Large intestine (tissue), 3 donors: Measurements from ENCODE around the gene LYL1. TPM values are rescaled to one million over a fixed set of nuclear protein-coding genes. Genes with fewer than 3 reads are reported as not detected.

Experiments
- DNase-seq, 2 donors: peaks; one replicate each; pipeline versions ENCODE4 v3.0.0 to v3.0.0-alpha.2; 2013
- H3K27ac ChIP-seq: one replicate; pipeline ENCODE4 v1.5.1; 2013; ENCODE audit warnings: low read length
- H3K27me3 ChIP-seq: 2 replicates; pipeline ENCODE4 v1.6.1; 2013; ENCODE audit warnings: low read length; ENCODE audit not compliant: control insufficient read depth, insufficient read depth
- H3K36me3 ChIP-seq: 2 replicates; pipeline ENCODE4 v1.6.1; 2013; ENCODE audit warnings: low read length; ENCODE audit not compliant: control insufficient read depth, insufficient read depth
- H3K4me1 ChIP-seq: one replicate; pipeline ENCODE4 v1.6.1; 2013; ENCODE audit warnings: low read length; ENCODE audit not compliant: control insufficient read depth, insufficient read depth
- H3K4me3 ChIP-seq: one replicate; pipeline ENCODE4 v1.5.1; 2013; ENCODE audit warnings: low read length
- H3K9me3 ChIP-seq: one replicate; pipeline ENCODE4 v1.6.1; 2013; ENCODE audit warnings: mild to moderate bottlenecking, low read depth, low read length, moderate library complexity; ENCODE audit not compliant: control insufficient read depth
- WGBS: methylation state at CpG from one replicate; pipeline ENCODE4 v1.1.5; 2013; ENCODE audit warnings: low lambda C conversion rate; ENCODE audit not compliant: insufficient coverage; 5-methylcytosine and 5-hydroxymethylcytosine counted together
- polyA plus RNA-seq: library from polyadenylated mRNA; unstranded; fragments of 120-200 nt; gene quantifications from one replicate; pipeline ENCODE4 v1.2.1, GENCODE V29; 2013

Gene LYL1
- polyA plus RNA-seq, 1 donor: 3.7 TPM

DNA sequence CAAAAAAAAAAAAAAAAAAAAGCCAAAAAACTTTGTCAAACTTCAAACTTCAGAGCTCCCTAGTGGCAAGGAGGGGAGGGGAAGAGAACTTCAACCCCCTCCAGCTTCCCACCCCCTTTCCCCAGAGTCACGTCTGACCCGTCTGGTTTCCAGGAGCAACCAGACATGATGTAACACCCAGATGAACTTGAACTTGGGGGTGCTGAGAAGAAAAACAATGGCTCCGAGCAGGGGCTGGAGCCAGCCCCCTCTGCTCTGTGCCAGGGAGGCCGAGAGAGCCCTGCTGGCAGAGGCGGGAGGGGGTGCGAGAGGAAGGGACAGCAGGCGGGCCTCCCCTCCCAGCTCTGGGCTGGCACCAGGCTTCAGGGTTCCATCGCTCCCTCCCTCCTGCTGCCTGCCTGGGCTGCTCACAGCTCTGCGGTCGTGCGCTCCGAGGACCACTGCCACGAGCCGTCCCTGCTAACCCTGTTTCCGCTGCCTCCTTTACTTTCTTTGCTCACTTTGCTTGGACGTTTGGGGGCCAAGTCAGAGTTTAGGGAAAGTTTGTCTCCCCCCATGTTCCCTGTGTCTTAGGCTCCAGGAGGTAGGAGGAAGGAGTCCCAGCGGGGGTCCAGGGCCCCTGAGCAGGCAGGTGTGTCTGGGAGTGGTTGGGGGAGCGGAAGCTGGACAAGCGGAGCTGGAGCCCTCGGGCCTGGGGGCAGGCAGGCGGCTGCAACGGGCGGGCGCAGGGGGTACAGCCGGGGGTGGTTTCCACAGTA, 11.1 kb downstream of the LYL1 start:
- peaks cover 25% of the 10 kb centered on the region for H3K4me1 ChIP-seq
- H3K9me3 ChIP-seq: peaks cover 9% of the 10 kb centered on the region
- peak; percentile 62 to 75 for DNase-seq
- peaks cover 4% of the 10 kb centered on the region for H3K36me3 ChIP-seq
- no CpG with 5 or more reads among the region's 25 CpGs for WGBS
- no peak overlapping the region for H3K4me3 ChIP-seq
- H3K27me3 ChIP-seq: peaks cover 57% of the 10 kb centered on the region
- H3K27ac ChIP-seq: peak overlapping the region; percentile 44

DNA sequence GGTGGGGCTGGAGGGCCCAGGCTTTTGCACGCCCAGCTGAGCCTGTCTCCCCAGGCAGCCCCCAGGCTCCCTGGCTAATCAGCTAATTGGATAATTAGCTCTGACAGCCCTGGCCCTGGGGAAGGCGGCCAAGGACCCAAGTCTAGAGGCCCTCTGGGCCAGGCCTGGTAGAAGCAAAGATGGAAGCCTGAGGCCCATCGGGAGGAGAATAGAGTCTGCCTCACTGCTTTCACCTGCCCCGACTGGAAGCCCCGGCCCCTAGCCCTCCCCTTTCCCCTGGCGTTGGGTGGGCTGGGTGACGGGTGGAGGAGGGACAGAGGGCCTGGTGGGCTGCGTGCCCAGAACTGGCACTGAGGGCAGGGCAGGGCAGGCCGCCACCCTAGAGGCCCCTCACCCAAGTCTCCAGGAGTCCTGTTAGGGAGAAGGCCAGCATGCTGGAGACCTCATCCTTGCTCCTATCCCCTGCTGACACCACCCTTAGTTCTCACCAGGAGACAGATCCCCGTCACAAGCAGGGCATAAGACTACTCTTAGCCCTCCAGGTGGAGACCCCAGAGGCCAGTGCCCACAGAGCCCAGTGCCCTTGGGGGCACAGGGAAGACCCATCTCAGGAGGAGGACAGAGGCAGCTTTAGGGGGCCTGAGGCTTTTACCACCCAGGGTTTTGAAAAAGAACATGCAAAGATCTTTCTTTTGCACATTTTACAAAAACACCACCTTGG, 12.0 kb downstream of the LYL1 start:
- peaks cover 57% of the 10 kb centered on the region for H3K27me3 ChIP-seq
- H3K27ac ChIP-seq: peak overlapping the region; percentile 24
- no CpG with 5 or more reads among the region's 10 CpGs for WGBS

DNA sequence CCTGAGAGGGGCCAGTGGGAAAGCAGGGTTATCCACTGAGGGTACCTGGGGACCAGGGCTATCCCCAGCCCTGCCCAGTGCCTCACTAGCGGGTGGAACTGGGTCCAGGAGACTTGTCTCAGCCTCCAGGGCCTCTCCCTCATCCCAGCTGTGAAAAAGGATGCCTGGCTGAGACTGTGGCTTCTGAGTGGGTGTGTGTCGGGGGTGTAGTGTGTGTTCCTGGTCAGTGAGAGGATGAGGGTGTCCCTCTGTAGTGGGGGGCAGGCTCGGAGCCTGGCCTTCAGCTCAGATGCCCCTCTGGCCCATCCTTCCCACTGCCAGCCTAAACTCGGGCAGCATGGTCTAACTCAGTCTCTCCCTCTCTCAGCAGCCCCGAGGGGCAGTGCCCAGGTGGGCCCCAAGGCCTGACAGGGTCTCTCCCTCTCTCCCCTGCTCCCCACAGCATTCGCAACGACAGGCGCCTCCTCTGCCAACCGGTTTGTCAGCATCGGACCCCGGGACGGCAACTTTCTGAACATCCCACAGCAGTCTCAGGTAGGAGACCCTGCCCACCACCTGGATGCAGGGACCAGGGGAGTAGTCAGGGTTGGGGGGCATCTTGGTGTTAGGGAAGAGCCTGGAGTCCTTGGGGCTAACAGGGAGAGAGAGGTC, 12.7 kb downstream of the LYL1 start:
- H3K36me3 ChIP-seq: no peaks in the 10 kb centered on the region
- H3K9me3 ChIP-seq: no peaks in the 10 kb centered on the region
- no CpG with 5 or more reads among the region's 12 CpGs for WGBS
- no peak for DNase-seq
- H3K27me3 ChIP-seq: peaks cover 57% of the 10 kb centered on the region
- H3K27ac ChIP-seq: no peak overlapping the region
- H3K4me1 ChIP-seq: peaks cover 14% of the 10 kb centered on the region
- no peak overlapping the region for H3K4me3 ChIP-seq

More for the DNA sequence above, 12.0 kb downstream of the LYL1 start:
- no peak for DNase-seq
- Histone ChIP-seq H3K4me1 (peaks cover 19% of the 10 kb centered on the region), H3K4me3 (no peak overlapping the region), H3K36me3 (peaks cover 4% of the 10 kb centered on the region), H3K9me3 (peaks cover 4% of the 10 kb centered on the region)

DNA sequence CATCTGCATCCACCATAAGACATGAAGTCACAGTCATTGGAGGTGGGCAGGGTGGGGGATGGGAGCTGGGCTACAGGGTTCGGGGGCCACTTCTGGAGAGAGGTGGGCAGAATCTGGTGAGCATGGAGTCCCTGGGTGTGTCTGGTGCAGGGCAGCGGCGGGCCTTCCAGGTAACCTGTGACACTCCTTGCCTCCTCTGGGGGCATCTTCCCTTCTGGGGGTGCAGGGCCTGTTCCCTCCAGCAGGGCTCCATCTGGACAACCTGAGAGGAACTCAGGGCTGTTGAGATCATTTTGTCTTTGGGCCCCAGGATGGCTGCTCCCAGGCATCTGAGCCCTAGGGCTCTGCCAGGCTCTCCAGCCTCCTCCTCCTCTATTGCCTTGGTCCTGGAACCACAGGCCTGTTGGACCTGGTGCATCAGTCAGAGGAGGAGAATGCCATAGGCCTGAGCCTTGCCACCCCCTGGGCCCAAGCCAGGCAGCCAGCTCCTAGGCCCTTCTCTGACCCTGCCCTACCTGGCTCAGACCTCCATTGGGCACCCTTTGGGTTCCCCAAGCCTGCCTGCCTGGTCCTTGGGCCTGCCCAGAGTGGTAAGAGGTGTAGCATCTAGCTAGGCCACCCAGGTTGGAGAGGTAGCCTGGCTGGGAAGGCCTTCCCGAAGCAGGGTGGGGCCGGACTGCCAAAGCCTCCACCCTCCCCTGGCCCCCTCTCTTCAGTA, 13.4 kb downstream of the LYL1 start:
- Histone ChIP-seq H3K27ac (no peak overlapping the region), H3K27me3 (peaks cover 51% of the 10 kb centered on the region), H3K4me1 (peaks cover 13% of the 10 kb centered on the region), H3K36me3 (no peaks in the 10 kb centered on the region), H3K4me3 (no peak overlapping the region), H3K9me3 (no peaks in the 10 kb centered on the region)
- no peak for DNase-seq
- WGBS: no CpG with 5 or more reads among the region's 5 CpGs

DNA sequence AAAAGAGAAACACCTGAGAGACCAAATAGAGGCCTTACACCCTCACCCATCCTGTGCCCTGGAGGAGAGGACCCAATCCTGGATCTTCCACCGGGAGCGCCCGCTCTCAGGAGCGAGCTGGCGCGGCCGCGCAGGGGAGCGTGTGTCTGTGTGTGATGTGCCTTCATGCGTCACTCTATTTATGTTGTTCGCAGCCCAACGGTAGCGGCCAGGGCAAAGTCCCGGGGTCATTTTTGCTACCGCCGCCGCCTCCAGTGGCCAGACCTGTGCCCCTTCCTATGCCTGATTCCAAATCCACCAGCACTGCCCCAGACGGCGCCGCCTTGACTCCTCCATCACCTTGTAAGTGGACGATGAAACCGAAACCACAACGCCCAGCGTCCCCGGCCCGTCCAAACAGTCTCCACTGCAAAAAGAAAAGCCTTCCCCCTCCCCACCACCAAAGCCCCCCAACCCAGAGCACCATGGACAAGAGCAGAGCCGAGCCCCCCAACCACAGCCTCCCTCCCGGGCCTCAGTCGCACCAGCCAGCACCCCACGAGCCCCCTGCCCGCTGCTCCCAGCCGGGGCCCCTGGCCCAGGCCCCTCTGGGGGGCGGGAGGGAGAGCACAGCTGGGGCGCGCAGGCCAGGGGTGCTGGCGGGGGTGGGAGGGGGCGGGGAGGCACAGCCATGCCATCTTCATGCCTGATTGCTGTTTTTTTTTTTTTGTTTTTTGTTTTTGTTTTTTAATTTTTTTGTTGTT, 14.7 kb downstream of the LYL1 start:
- Histone ChIP-seq H3K9me3 (no peaks in the 10 kb centered on the region), H3K27me3 (peaks cover 47% of the 10 kb centered on the region), H3K4me1 (peaks cover 6% of the 10 kb centered on the region), H3K4me3 (peak overlapping the region; percentile 32), H3K27ac (no peak overlapping the region), H3K36me3 (no peaks in the 10 kb centered on the region)
- peak in 1 of 2 donors; percentile 34 for DNase-seq
- WGBS: no CpG with 5 or more reads among the region's 37 CpGs

DNA sequence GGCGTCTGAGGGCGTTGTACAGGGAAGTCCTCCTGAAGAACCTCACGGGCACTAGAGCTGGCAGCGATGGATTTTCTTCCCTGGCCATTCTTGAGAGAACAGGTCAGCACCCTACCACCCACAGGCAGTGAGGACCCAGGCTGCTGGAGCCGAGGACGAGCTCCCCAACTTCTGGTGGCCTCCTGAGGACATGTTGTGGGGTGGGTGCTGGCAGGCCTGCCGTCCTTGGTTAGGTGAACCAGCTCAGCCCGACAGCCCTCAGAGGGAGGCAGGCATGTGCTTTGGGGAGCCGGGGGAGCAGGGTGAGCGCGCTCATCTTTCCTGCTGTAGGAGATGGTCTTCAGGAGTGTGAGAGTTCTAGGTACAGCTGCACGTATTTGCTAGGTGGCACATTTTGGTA, 15.4 kb downstream of the LYL1 start:
- DNase-seq: no peak
- Histone ChIP-seq H3K27ac (no peak overlapping the region), H3K27me3 (peaks cover 46% of the 10 kb centered on the region), H3K9me3 (no peaks in the 10 kb centered on the region), H3K4me1 (peaks cover 9% of the 10 kb centered on the region), H3K4me3 (no peak overlapping the region), H3K36me3 (no peaks in the 10 kb centered on the region)
- no CpG with 5 or more reads among the region's 12 CpGs for WGBS

DNA sequence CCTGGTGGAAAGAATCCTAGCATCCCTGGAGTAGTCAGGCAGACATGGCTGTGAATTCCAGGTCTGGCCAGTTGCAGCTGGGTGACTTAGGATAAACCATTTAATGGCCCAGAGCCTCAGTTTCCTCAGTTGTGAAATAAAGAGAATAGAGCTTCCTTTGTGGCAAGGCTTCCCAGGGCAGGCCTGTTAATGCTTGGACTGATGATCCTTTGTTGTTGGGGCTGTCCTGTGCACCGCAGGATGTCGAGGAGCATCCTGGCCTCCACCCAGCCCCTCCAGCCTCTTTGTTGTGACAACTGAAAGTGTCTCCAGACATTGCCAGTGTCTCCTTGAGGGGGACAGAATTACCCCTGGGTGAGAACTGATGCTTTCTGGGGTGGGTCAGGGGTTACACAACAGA, 16.3 kb downstream of the LYL1 start:
- DNase-seq: no peak
- Histone ChIP-seq H3K36me3 (no peaks in the 10 kb centered on the region), H3K4me3 (no peak overlapping the region), H3K4me1 (peaks cover 2% of the 10 kb centered on the region), H3K27me3 (peaks cover 36% of the 10 kb centered on the region), H3K9me3 (no peaks in the 10 kb centered on the region), H3K27ac (no peak overlapping the region)
- whole genome bisulfite sequencing: no CpG with 5 or more reads among the region's 2 CpGs

DNA sequence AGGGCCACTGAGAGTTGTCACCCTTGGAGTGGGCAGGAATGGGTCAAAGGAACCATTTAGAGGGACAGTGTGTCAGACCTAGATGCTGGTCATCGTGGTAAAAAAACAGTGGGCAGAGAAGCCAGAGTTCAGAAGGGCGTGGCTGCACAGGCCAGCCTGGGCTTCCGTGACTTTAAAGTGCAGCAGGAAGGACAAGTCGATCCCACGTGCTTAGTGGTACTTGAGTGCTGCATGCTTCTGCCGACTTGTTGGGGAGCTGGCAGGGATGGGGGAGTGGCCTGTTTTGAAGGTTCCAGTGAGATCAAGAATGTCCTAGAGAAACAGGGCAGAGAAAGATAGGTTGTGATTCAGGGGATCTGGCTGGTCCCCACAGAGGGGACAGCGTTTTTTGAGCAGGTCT, 17.0 kb downstream of the LYL1 start:
- Histone ChIP-seq H3K4me3 (no peak overlapping the region), H3K36me3 (no peaks in the 10 kb centered on the region), H3K4me1 (peaks cover 2% of the 10 kb centered on the region), H3K27ac (no peak overlapping the region), H3K9me3 (no peaks in the 10 kb centered on the region), H3K27me3 (peaks cover 33% of the 10 kb centered on the region)
- no CpG with 5 or more reads among the region's 7 CpGs for WGBS
- no peak for DNase-seq

DNA sequence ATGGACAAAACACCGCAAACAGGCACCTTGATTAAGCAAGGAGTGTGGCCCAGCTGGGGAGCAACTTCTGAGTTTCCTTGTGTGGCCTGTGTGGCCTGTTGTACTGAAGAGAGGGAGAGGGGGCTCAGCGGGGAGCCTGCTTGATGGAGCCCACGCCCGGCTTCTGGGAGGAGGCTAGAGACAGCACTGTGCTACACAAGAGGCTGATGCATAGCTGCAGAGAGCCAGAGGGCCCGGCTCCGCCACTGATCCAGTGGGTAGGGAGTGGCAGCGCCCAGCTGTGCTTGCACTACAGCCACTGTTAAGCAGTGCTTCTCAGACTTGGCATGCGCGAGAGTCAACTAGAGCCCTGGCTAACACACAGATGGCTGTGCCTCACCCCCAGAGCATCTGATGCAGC, 19.0 kb downstream of the LYL1 start:
- no peaks in the 10 kb centered on the region for H3K9me3 ChIP-seq
- H3K27me3 ChIP-seq: peaks cover 32% of the 10 kb centered on the region
- H3K4me3 ChIP-seq: no peak overlapping the region
- H3K4me1 ChIP-seq: peaks cover 14% of the 10 kb centered on the region
- no CpG with 5 or more reads among the region's 9 CpGs for WGBS
- H3K27ac ChIP-seq: no peak overlapping the region
- H3K36me3 ChIP-seq: no peaks in the 10 kb centered on the region
- no peak for DNase-seq
